Bronchial epithelial cell (primary cell): ENCODE measurements around the gene C3orf62. TPM values are rescaled to one million over a fixed set of nuclear protein-coding genes. Genes with fewer than 3 reads are reported as not detected.
A peak's percentile ranks its signal among the peaks of the same experiment; 100 is the strongest.

Source experiments
- DNase-seq: peaks from one replicate; pipeline ENCODE4 v3.0.0-alpha.2; 2010; ENCODE audit warnings: low read depth
- FAIRE-seq: peaks from 2 replicates; lab custom pipeline; 2011; peaks lifted over from hg19 to GRCh38; lab: Jason Lieb, UNC
- H3K27me3 ChIP-seq: 2 replicates; pipeline ENCODE4 v1.5.1; 2011; ENCODE audit warnings: low read length; ENCODE audit not compliant: control insufficient read depth, insufficient read depth
- H3K36me3 ChIP-seq: 2 replicates; pipeline ENCODE4 v1.5.1; 2011; ENCODE audit warnings: low read length; ENCODE audit not compliant: control insufficient read depth, insufficient read depth
- H3K4me3 ChIP-seq: 2 replicates; pipeline ENCODE4 v1.5.1; 2011; ENCODE audit warnings: mild to moderate bottlenecking, low read depth, low read length, control low read depth
- CTCF ChIP-seq: IDR thresholded peaks from 2 replicates; pipeline ENCODE4 v1.5.1; 2011; ENCODE audit warnings: mild to moderate bottlenecking, moderate library complexity, low read length, control low read depth, inconsistent platforms; ENCODE audit not compliant: insufficient read depth, severe bottlenecking
- total RNA-seq: library from RNA; depleted of rRNA; stranded (reverse); fragments of >200 nt; gene quantifications from 2 replicates; pipeline ENCODE4 v1.2.1, GENCODE V29; 2014

Gene C3orf62
- total RNA-seq: 0.79 and 1.8 TPM in 2 replicates

- peak within 1 kb of the TSS; percentile 47 for H3K4me3 ChIP-seq
- DNase-seq: peak; percentile 55
- peaks cover 6% of the 10 kb centered on the region for H3K36me3 ChIP-seq
- no peak for FAIRE-seq
- no peaks in the 10 kb centered on the region for H3K27me3 ChIP-seq
- no peak for TF ChIP-seq CTCF
These were observed at the start of gene C3orf62 for GRCh38 chr3:49276475-49277382. Gene C3orf62, minus strand, starts transcription at chr3:49277232. Its CDS starts 360 bp downstream, at chr3:49276872.

GRCh38 chr3:49324768-49325167 lies 47.7 kb upstream of the C3orf62 start:
- no peak for FAIRE-seq
- no peaks in the 10 kb centered on the region for H3K27me3 ChIP-seq
- no peak for DNase-seq
- no peak overlapping the region for H3K4me3 ChIP-seq
- H3K36me3 ChIP-seq: peaks cover 21% of the 10 kb centered on the region
- no peak for TF ChIP-seq CTCF

- peaks cover 20% of the 10 kb centered on the region for H3K36me3 ChIP-seq
- DNase-seq (no peak), FAIRE-seq (no peak)
- no peaks in the 10 kb centered on the region for H3K27me3 ChIP-seq
- no peak overlapping the region for H3K4me3 ChIP-seq
- TF ChIP-seq CTCF: no peak
These were observed 39.8 kb upstream of the C3orf62 start for GRCh38 chr3:49316696-49317457.

- no peak for FAIRE-seq
- H3K27me3 ChIP-seq: no peaks in the 10 kb centered on the region
- peak; percentile 57 for DNase-seq
- no peak for TF ChIP-seq CTCF
- H3K36me3 ChIP-seq: peaks cover 26% of the 10 kb centered on the region
- H3K4me3 ChIP-seq: no peak overlapping the region
These were observed 37.1 kb upstream of the C3orf62 start for GRCh38 chr3:49313896-49314688.

GRCh38 chr3:49311283-49311682 lies 34.3 kb upstream of the C3orf62 start:
- FAIRE-seq (no peak), DNase-seq (no peak)
- TF ChIP-seq CTCF: no peak
- Histone ChIP-seq H3K27me3 (no peaks in the 10 kb centered on the region), H3K4me3 (no peak overlapping the region), H3K36me3 (peaks cover 19% of the 10 kb centered on the region)
